NCI-H226 (cell line): ENCODE results near the gene SERPINB1.
A peak's percentile ranks its signal among the peaks of the same experiment; 100 is the strongest.

Experiments
- DNase-seq: peaks from one replicate; pipeline ENCODE4 v3.0.0-alpha.2; 2015

Gene SERPINB1

GRCh38 chr6:2790588-2791449 lies 50.8 kb downstream of the SERPINB1 start:
- DNase-seq = peak; percentile 63

- DNase-seq = no peak
Measured at GRCh38 chr6:2786269-2786668, 55.4 kb downstream of the SERPINB1 start.

- no peak for DNase-seq
Measured at GRCh38 chr6:2784930-2785329, 56.7 kb downstream of the SERPINB1 start.

- no peak for DNase-seq
Measured at GRCh38 chr6:2784061-2784460, 57.6 kb downstream of the SERPINB1 start.

GRCh38 chr6:2783188-2783963 lies 58.3 kb downstream of the SERPINB1 start:
- DNase-seq = no peak

GRCh38 chr6:2782825-2783187 lies 58.9 kb downstream of the SERPINB1 start:
- DNase-seq = no peak

- DNase-seq = no peak
Measured at GRCh38 chr6:2782356-2782708, 59.3 kb downstream of the SERPINB1 start.
